Measurements from ENCODE around the gene PNLIPRP3. TPM values are rescaled to one million over a fixed set of nuclear protein-coding genes. Genes with fewer than 3 reads are reported as not detected.

Gene PNLIPRP3
- polyA plus RNA-seq, 1 of the 3 experiments (the other 2 are of a cell fraction): not detected

DNA sequence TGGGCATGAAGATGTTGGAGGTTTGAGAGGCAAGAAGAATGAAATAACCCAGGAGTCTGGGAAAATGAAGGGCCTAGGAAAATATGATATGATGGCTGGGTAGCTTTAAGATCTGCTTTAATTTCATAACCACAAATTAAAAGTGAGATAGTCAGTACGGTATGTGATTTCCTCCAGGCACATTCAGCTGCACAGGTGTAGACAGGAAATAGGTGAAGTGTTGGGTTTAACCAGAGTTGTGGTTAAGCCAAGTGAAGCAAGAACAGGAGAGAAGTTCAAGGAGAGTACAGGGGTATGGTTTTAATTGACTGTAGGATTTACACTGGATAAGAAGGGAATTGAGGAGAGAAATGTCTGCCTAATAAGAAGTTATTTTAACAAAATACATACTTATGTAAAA lies 2.6 kb downstream of the PNLIPRP3 start:
- H3K9me2 ChIP-seq: no peaks in the 10 kb centered on the region
- H3K79me2 ChIP-seq (ENCODE audit: insufficient read depth): no peaks in the 10 kb centered on the region
- no peak overlapping the region for H3K27ac ChIP-seq (ENCODE audit: low read depth in 2 of 2, low read length in 1 of 2)
- H3K9ac ChIP-seq: no peak overlapping the region
- DNase-seq: no peak
- H3K4me2 ChIP-seq: no peak overlapping the region
- CTCF ChIA-PET: interaction anchor here (1.0 to 1.7 kb wide), 4 partner anchors 13 to 91 kb away, joined by 3 to 11 read pairs (median 4); no protein-coding TSS in a partner anchor
- no peaks in the 10 kb centered on the region for H3K9me3 ChIP-seq
- 18% methylated on average over 1 of the region's 1 CpG for WGBS (ENCODE audit: low lambda C conversion rate)
- H3K4me1 ChIP-seq (ENCODE audit: control insufficient read depth in 1 of 2, insufficient read depth in 2 of 2, low read depth in 1 of 2, low read length in 1 of 2): no peaks in the 10 kb centered on the region
- H3K27me3 ChIP-seq (ENCODE audit: insufficient read depth): no peaks in the 10 kb centered on the region
- no peak for TF ChIP-seq ZBTB33 (IDR thresholded peaks at IDR 0.05; ENCODE audit: borderline replicate concordance, low read depth)
- TF ChIP-seq POLR2AphosphoS5 (IDR thresholded peaks at IDR 0.05; ENCODE audit: low read depth, low read length): no peak
- no peak for TF ChIP-seq CHD2 (IDR thresholded peaks at IDR 0.05; ENCODE audit: low read length, partially characterized antibody)
- no peak for TF ChIP-seq PBX3 (IDR thresholded peaks at IDR 0.05)
- no peak for TF ChIP-seq RCOR1 (IDR thresholded peaks at IDR 0.05; ENCODE audit: low read length)
- no peaks in the 10 kb centered on the region for H4K20me1 ChIP-seq (ENCODE audit: insufficient read depth)
- POLR2A ChIA-PET: no interaction called here
- no peak overlapping the region for H3K4me3 ChIP-seq (ENCODE audit: low read depth in 2 of 2, low read length in 1 of 2)
- no peaks in the 10 kb centered on the region for H3K36me3 ChIP-seq (replicated peaks in 1 of 2; ENCODE audit: control insufficient read depth in 1 of 2, insufficient read depth in 2 of 2, low read length in 1 of 2)
- H3F3A ChIP-seq (replicated peaks; ENCODE audit: insufficient read depth): no peaks in the 10 kb centered on the region
- H2AFZ ChIP-seq (ENCODE audit: low read depth): no peak overlapping the region

DNA sequence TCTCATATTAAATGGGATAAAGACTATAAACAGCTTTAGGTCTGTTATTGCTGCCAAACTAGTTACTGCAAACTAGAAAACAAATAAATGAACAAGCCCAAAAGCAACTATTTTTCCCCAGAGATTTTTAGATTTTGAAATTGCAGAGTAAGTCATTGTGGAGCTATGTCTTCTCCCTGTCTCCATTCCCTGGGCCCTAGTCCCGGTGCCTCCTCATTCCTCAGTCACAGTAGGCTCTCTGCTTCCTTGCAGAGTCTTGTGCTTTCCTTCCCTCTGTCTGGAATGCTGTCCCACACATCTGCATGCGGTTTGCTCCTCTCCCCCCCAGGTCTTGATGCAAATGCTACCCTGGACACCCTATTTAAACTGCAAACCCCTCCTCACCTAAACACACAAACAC lies 4.0 kb downstream of the PNLIPRP3 start:
- H3K36me3 ChIP-seq (replicated peaks in 1 of 2; ENCODE audit: control insufficient read depth in 1 of 2, insufficient read depth in 2 of 2, low read length in 1 of 2): no peaks in the 10 kb centered on the region
- H3F3A ChIP-seq (replicated peaks; ENCODE audit: insufficient read depth): no peaks in the 10 kb centered on the region
- H3K9ac ChIP-seq: no peak overlapping the region
- H3K9me2 ChIP-seq: no peaks in the 10 kb centered on the region
- H3K4me2 ChIP-seq: no peak overlapping the region
- H3K27me3 ChIP-seq (ENCODE audit: insufficient read depth): no peaks in the 10 kb centered on the region
- no peaks in the 10 kb centered on the region for H3K79me2 ChIP-seq (ENCODE audit: insufficient read depth)
- 16% methylated on average over 2 of the region's 2 CpGs for WGBS (ENCODE audit: low lambda C conversion rate)
- no peaks in the 10 kb centered on the region for H3K4me1 ChIP-seq (ENCODE audit: control insufficient read depth in 1 of 2, insufficient read depth in 2 of 2, low read depth in 1 of 2, low read length in 1 of 2)
- ChIA-PET POLR2A (no interaction called here), CTCF (interaction anchor here (0.9 to 1.6 kb wide), 3 partner anchors 12 to 45 kb away, joined by 3 to 4 read pairs (median 3); no protein-coding TSS in a partner anchor)
- no peak overlapping the region for H3K27ac ChIP-seq (ENCODE audit: low read depth in 2 of 2, low read length in 1 of 2)
- no peak overlapping the region for H3K4me3 ChIP-seq (ENCODE audit: low read depth in 2 of 2, low read length in 1 of 2)
- H2AFZ ChIP-seq (ENCODE audit: low read depth): no peak overlapping the region
- no peak for DNase-seq
- no peaks in the 10 kb centered on the region for H4K20me1 ChIP-seq (ENCODE audit: insufficient read depth)
- TF ChIP-seq SIN3A (IDR thresholded peaks at IDR 0.05; ENCODE audit: borderline replicate concordance, low read depth, low read length) (no peak), RXRA (IDR thresholded peaks at IDR 0.05; ENCODE audit: borderline replicate concordance, low read depth) (no peak), ELF1 (IDR thresholded peaks at IDR 0.05) (no peak)
- H3K9me3 ChIP-seq: no peaks in the 10 kb centered on the region

- Histone ChIP-seq H4K20me1 (ENCODE audit: insufficient read depth) (no peaks in the 10 kb centered on the region), H3F3A (replicated peaks; ENCODE audit: insufficient read depth) (no peaks in the 10 kb centered on the region), H3K9ac (no peak overlapping the region), H3K9me2 (no peaks in the 10 kb centered on the region), H3K36me3 (replicated peaks in 1 of 2; ENCODE audit: control insufficient read depth in 1 of 2, insufficient read depth in 2 of 2, low read length in 1 of 2) (no peaks in the 10 kb centered on the region), H2AFZ (ENCODE audit: low read depth) (no peak overlapping the region), H3K9me3 (no peaks in the 10 kb centered on the region), H3K27me3 (ENCODE audit: insufficient read depth) (no peaks in the 10 kb centered on the region), H3K4me2 (no peak overlapping the region), H3K79me2 (ENCODE audit: insufficient read depth) (no peaks in the 10 kb centered on the region), H3K4me1 (ENCODE audit: control insufficient read depth in 1 of 2, insufficient read depth in 2 of 2, low read depth in 1 of 2, low read length in 1 of 2) (no peaks in the 10 kb centered on the region), H3K4me3 (ENCODE audit: low read depth in 2 of 2, low read length in 1 of 2) (no peak overlapping the region), H3K27ac (ENCODE audit: low read depth in 2 of 2, low read length in 1 of 2) (no peak overlapping the region)
- WGBS (ENCODE audit: low lambda C conversion rate): 35% methylated on average over 1 of the region's 1 CpG
- TF ChIP-seq MAX (IDR thresholded peaks at IDR 0.05; ENCODE audit: low read depth): no peak
- ChIA-PET POLR2A (no interaction called here), CTCF (no interaction called here)
- DNase-seq: no peak
Measured at GRCh38 chr10:116437076-116437692, 9.5 kb downstream of the PNLIPRP3 start.
